ENCODE results near the gene PIPOX.

DNA sequence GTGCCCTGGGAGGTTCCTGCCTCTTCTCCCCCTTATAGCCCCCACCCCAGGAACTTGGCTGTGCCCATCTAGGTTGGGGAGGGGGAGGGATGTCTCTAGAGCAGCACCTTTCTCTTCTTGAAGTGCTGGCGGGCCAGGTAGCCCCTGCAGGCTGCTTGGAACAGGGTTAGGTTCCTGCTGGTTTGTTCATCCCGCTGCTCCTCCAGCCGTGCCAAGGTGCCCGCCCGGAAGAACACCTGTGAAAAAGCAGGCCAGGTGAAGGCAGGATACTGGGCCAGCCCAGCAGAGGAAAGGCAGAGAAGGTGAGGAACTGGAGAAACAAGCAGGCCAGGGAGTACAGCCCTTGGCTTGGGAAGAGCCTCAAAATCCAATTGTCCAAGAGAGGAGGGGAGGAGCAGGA, 56.6 kb downstream of the PIPOX start:
- no peak for TF ChIP-seq EP300 (IDR thresholded peaks at IDR 0.05; ENCODE audit: low read depth)
- TF ChIP-seq CTCF (IDR thresholded peaks at IDR 0.05) = no peak
- TF ChIP-seq POLR2AphosphoS5 (IDR thresholded peaks at IDR 0.05) = no peak
